ENCODE results near the gene ZEB2. TPM values are rescaled to one million over a fixed set of nuclear protein-coding genes. Genes with fewer than 3 reads are reported as not detected.

The ZEB2 gene
- total and polyA plus RNA-seq, 2 of the 13 experiments (the other 11 are each of a cell fraction or from before 2014, with no cell fraction given), result 0.07 TPM; not detected in 1

DNA sequence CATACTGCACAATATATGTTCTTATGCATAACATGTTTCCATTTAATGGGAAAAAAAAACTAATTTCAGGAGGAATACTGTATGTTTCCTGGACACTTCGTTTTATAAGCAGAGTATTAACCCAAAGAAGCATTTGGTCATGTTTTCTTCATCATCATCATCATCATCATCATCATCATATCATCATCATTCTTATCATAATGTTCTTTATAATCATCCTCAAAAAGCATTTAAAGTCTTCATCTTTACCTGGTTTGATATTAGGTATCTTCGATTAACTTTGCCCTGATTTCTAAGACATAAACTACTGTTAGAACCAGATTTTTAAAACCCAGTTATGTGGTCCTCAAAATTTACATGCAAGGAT lies 47.9 kb downstream of the ZEB2 start:
- no peak overlapping the region for H2AFZ ChIP-seq (ENCODE audit: low read length)
- no peaks in the 10 kb centered on the region for H4K20me1 ChIP-seq (ENCODE audit: insufficient read depth, low read length)
- ChIA-PET CTCF (ENCODE audit: low intra/inter-chr PET ratio, low total read pairs) (no interaction called here), POLR2A (no interaction called here)
- H3K4me2 ChIP-seq (ENCODE audit: low read depth, low read length), result no peak overlapping the region
- BruUV-seq (replicated peaks), result no TSS peak
- no peaks in the 10 kb centered on the region for H3K4me1 ChIP-seq (ENCODE audit: insufficient read depth, low read length)
- FAIRE-seq (no peak), ATAC-seq (no peak), DNase-seq (ENCODE audit: low spot score) (no peak)
- H3K27ac ChIP-seq (ENCODE audit: extremely low read length, insufficient read depth, low read length), result no peak overlapping the region
- peak; percentile 72 for TF ChIP-seq CREB1 (IDR thresholded peaks at IDR 0.05)
- no peak for TF ChIP-seq CREB1 (CRISPR knock-in tag; IDR thresholded peaks at IDR 0.05)
- TF ChIP-seq, protein P1, sequence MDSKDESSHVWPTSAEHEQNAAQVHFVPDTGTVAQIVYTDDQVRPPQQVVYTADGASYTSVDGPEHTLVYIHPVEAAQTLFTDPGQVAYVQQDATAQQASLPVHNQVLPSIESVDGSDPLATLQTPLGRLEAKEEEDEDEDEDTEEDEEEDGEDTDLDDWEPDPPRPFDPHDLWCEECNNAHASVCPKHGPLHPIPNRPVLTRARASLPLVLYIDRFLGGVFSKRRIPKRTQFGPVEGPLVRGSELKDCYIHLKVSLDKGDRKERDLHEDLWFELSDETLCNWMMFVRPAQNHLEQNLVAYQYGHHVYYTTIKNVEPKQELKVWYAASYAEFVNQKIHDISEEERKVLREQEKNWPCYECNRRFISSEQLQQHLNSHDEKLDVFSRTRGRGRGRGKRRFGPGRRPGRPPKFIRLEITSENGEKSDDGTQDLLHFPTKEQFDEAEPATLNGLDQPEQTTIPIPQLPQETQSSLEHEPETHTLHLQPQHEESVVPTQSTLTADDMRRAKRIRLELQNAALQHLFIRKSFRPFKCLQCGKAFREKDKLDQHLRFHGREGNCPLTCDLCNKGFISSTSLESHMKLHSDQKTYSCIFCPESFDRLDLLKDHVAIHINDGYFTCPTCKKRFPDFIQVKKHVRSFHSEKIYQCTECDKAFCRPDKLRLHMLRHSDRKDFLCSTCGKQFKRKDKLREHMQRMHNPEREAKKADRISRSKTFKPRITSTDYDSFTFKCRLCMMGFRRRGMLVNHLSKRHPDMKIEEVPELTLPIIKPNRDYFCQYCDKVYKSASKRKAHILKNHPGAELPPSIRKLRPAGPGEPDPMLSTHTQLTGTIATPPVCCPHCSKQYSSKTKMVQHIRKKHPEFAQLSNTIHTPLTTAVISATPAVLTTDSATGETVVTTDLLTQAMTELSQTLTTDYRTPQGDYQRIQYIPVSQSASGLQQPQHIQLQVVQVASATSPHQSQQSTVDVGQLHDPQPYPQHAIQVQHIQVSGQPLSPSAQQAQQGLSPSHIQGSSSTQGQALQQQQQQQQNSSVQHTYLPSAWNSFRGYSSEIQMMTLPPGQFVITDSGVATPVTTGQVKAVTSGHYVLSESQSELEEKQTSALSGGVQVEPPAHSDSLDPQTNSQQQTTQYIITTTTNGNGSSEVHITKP (CRISPR knock-in tag; IDR thresholded peaks at IDR 0.05; ENCODE audit: low read depth), result no peak
- TF ChIP-seq HNRNPK (IDR thresholded peaks at IDR 0.05; ENCODE audit: low read depth, low read length, poor library complexity, severe bottlenecking), result no peak
- TF ChIP-seq RFX3 (CRISPR knock-in tag; IDR thresholded peaks at IDR 0.05), result no peak
- no peak for TF ChIP-seq MAFG (CRISPR knock-in tag; IDR thresholded peaks at IDR 0.05)
- no peak for TF ChIP-seq CCAR2 (optimal IDR thresholded peaks at IDR 0.05; ENCODE audit: low read depth, low read length)
- TF ChIP-seq NFE2L1 (CRISPR knock-in tag; IDR thresholded peaks at IDR 0.05; ENCODE audit: borderline replicate concordance), result no peak
- H3K79me2 ChIP-seq (ENCODE audit: insufficient read depth, low read length), result no peaks in the 10 kb centered on the region
- no peak overlapping the region for H3K4me3 ChIP-seq (replicated peaks in 1 of 3; ENCODE audit: insufficient read depth in 1 of 3, low read depth in 2 of 3, low read length in 3 of 3)
- H3K9me3 ChIP-seq (ENCODE audit: low read length), result no peaks in the 10 kb centered on the region
- H3K9ac ChIP-seq (ENCODE audit: insufficient read depth, low read depth, low read length), result no peak overlapping the region
- in situ Hi-C loops (cut with HindIII; ENCODE audit: extremely low pct_ligation_motif_present, low pct_unique_long_range_greater_than_20kb) (no loop called here), intact Hi-C loops (cut with micrococcal nuclease; ENCODE audit: unreplicated experiment) (no loop called here)
- no peaks in the 10 kb centered on the region for H3K36me3 ChIP-seq (replicated peaks in 1 of 2; ENCODE audit: control insufficient read depth in 1 of 2, insufficient read depth in 2 of 2, low read length in 2 of 2)
- 6% methylated on average over 2 of the region's 2 CpGs for WGBS (ENCODE audit: low lambda C conversion rate)
- no peaks in the 10 kb centered on the region for H3K27me3 ChIP-seq (ENCODE audit: control insufficient read depth in 1 of 2, insufficient read depth in 2 of 2, low read length in 2 of 2)

Data from HepG2 (cell line).